GM21717 (cell line): ENCODE measurements around the gene CYGB.

Source experiments
- ATAC-seq: cut with Tn5 transposase; IDR thresholded peaks from one replicate; pipeline ENCODE4 v1.9.1; 2021; ENCODE audit warnings: mild to moderate bottlenecking, moderate library complexity; ENCODE audit not compliant: unreplicated experiment

CYGB gene

GRCh38 chr17:76502341-76503211 lies 34.9 kb downstream of the CYGB start:
- ATAC-seq = no peak

- ATAC-seq = no peak
Measured at GRCh38 chr17:76501827-76502307, 35.6 kb downstream of the CYGB start.

- ATAC-seq = peak; percentile 67
Measured at GRCh38 chr17:76501018-76501826, 36.3 kb downstream of the CYGB start, which contains the start of gene RHBDF2. Gene RHBDF2 (minus strand): TSS chr17:76501423. CDS start chr17:76481524, 19,899 bp downstream.

- ATAC-seq = no peak
Measured at GRCh38 chr17:76500747-76501017, 36.8 kb downstream of the CYGB start.

- no peak for ATAC-seq
Measured at GRCh38 chr17:76500074-76500746, 37.3 kb downstream of the CYGB start.

GRCh38 chr17:76499267-76499667 lies 38.2 kb downstream of the CYGB start:
- ATAC-seq = no peak

- no peak for ATAC-seq
Measured at GRCh38 chr17:76498876-76499251, 38.6 kb downstream of the CYGB start.

GRCh38 chr17:76497979-76498875 lies 39.3 kb downstream of the CYGB start:
- no peak for ATAC-seq

GRCh38 chr17:76497699-76497978 lies 39.9 kb downstream of the CYGB start:
- ATAC-seq = no peak

- no peak for ATAC-seq
Measured at GRCh38 chr17:76496464-76496863, 41.0 kb downstream of the CYGB start.

GRCh38 chr17:76495663-76496400 lies 41.7 kb downstream of the CYGB start:
- ATAC-seq = no peak

- peak; percentile 5 for ATAC-seq
Measured at GRCh38 chr17:76493505-76494167, 43.9 kb downstream of the CYGB start.

GRCh38 chr17:76492989-76493501 lies 44.5 kb downstream of the CYGB start:
- peak; percentile 29 for ATAC-seq

GRCh38 chr17:76492123-76492988 lies 45.2 kb downstream of the CYGB start:
- peak; percentile 42 for ATAC-seq

GRCh38 chr17:76491271-76492122 lies 46.0 kb downstream of the CYGB start:
- ATAC-seq = peak; percentile 1

GRCh38 chr17:76490112-76490710 lies 47.3 kb downstream of the CYGB start:
- ATAC-seq = no peak
